NCI-H524 (cell line): ENCODE data around the gene LPAR2.
"Not testable (repeated sequence)": the region's sequence is repeated elsewhere in the genome, so short reads cannot be mapped to it uniquely, and the experiment has no call there.

Experiments
- DNase-seq, 2 experiments: peaks; one replicate each; lab custom pipeline; 2025; lab: John Stamatoyannopoulos, UW

Gene LPAR2

GRCh38 chr19:19627621-19628500 is at the start of gene LPAR2:
Gene LPAR2 (minus strand): TSS chr19:19628220. CDS start chr19:19627275, 945 bp downstream.
- DNase-seq, result peak in 1 of 2 experiments; percentile 23

GRCh38 chr19:19677579-19677978 is 49.6 kb upstream of the LPAR2 start:
- no peak for DNase-seq

- DNase-seq, result no peak
These were observed 46.3 kb upstream of the LPAR2 start for GRCh38 chr19:19674315-19674714.

- no peak for DNase-seq
These were observed 44.8 kb upstream of the LPAR2 start for GRCh38 chr19:19672816-19673215.

- no peak for DNase-seq
These were observed 42.1 kb upstream of the LPAR2 start for GRCh38 chr19:19670070-19670551.

GRCh38 chr19:19668230-19669012 is 40.4 kb upstream of the LPAR2 start, which contains the start of gene ZNF101:
Gene ZNF101 (plus strand): TSS chr19:19668839. CDS start chr19:19668964, 125 bp downstream.
- DNase-seq, result peak; percentile 88 to 98

GRCh38 chr19:19665420-19665948 is 37.5 kb upstream of the LPAR2 start:
- DNase-seq, result not testable (repeated sequence)

- peak; percentile 99 for DNase-seq
These were observed 35.5 kb upstream of the LPAR2 start, which contains the start of gene ATP13A1 for GRCh38 chr19:19663256-19664120. Gene ATP13A1 (minus strand): TSS chr19:19663676. CDS start chr19:19663666, 10 bp downstream.

- no peak for DNase-seq
These were observed 34.8 kb upstream of the LPAR2 start for GRCh38 chr19:19662871-19663255.

- no peak for DNase-seq
These were observed 34.3 kb upstream of the LPAR2 start for GRCh38 chr19:19662344-19662743.

- DNase-seq, result no peak
These were observed 33.7 kb upstream of the LPAR2 start for GRCh38 chr19:19661675-19662251.

- no peak for DNase-seq
These were observed 33.2 kb upstream of the LPAR2 start for GRCh38 chr19:19661141-19661674.

GRCh38 chr19:19659646-19660245 is 31.7 kb upstream of the LPAR2 start:
- no peak for DNase-seq

- DNase-seq, result peak; percentile 79 to 91
These were observed 29.4 kb upstream of the LPAR2 start for GRCh38 chr19:19657397-19657783.

GRCh38 chr19:19656451-19657396 is 28.7 kb upstream of the LPAR2 start:
- no peak for DNase-seq

GRCh38 chr19:19655641-19656343 is 27.8 kb upstream of the LPAR2 start:
- no peak for DNase-seq

GRCh38 chr19:19655051-19655594 is 27.1 kb upstream of the LPAR2 start:
- DNase-seq, result no peak

GRCh38 chr19:19654441-19654840 is 26.4 kb upstream of the LPAR2 start:
- no peak for DNase-seq
